HEK293T (cell line): ENCODE data around the gene ANXA2.

Experiments
- FOXA1 ChIP-seq: fragments of 450-650 bp; IDR thresholded peaks from 2 replicates; pipeline ENCODE4 v1.6.1; 2016; ENCODE audit warnings: mild to moderate bottlenecking
- FOXK2 ChIP-seq: fragments of 450-650 bp; IDR thresholded peaks from 2 replicates; pipeline ENCODE4 v1.6.1; 2016; ENCODE audit warnings: mild to moderate bottlenecking
- FOXM1 ChIP-seq: fragments of 450-650 bp; IDR thresholded peaks from 2 replicates; pipeline ENCODE4 v1.6.1; 2017; ENCODE audit warnings: mild to moderate bottlenecking, borderline replicate concordance
- HDGF ChIP-seq: fragments of 450-650 bp; IDR thresholded peaks from 2 replicates; pipeline ENCODE4 v1.6.1; 2017; ENCODE audit warnings: antibody characterized with exemption, borderline replicate concordance
- LEF1 ChIP-seq: fragments of 450-650 bp; IDR thresholded peaks from 2 replicates; pipeline ENCODE4 v1.6.1; 2017; ENCODE audit warnings: mild to moderate bottlenecking, borderline replicate concordance
- PKNOX1 ChIP-seq: fragments of 450-650 bp; IDR thresholded peaks from 2 replicates; pipeline ENCODE4 v1.6.1; 2016
- SP1 ChIP-seq: fragments of 450-650 bp; IDR thresholded peaks from 2 replicates; pipeline ENCODE4 v1.6.1; 2017
- SUZ12 ChIP-seq: fragments of 450-650 bp; IDR thresholded peaks from 2 replicates; pipeline ENCODE4 v1.6.1; 2016; ENCODE audit warnings: mild to moderate bottlenecking
- ZNF384 ChIP-seq: fragments of 450-650 bp; IDR thresholded peaks from 2 replicates; pipeline ENCODE4 v1.6.1; 2016

- TF ChIP-seq FOXA1, result no peak
- TF ChIP-seq FOXM1, result no peak
- TF ChIP-seq SP1, result no peak
- TF ChIP-seq PKNOX1, result no peak
- no peak for TF ChIP-seq LEF1
- no peak for TF ChIP-seq FOXK2
- TF ChIP-seq SUZ12, result no peak
- no peak for TF ChIP-seq HDGF
- TF ChIP-seq ZNF384, result no peak
Measured at GRCh38 chr15:60405399-60405798, 7.6 kb upstream of the ANXA2 start.
